Epithelial cell of proximal tubule (primary cell): Measurements from ENCODE around the gene RHOC. TPM values are rescaled to one million over a fixed set of nuclear protein-coding genes. Genes with fewer than 3 reads are reported as not detected.

Experiments
- DNase-seq: peaks from one replicate; pipeline ENCODE4 v3.0.0-alpha.2; 2011; ENCODE audit warnings: low read depth
- H3K4me3 ChIP-seq: 2 replicates; pipeline ENCODE4 v1.5.1; 2011; ENCODE audit warnings: low read depth, mild to moderate bottlenecking, low read length
- CTCF ChIP-seq: conservative IDR thresholded peaks from 2 replicates; pipeline ENCODE4 v1.5.1; 2012; ENCODE audit warnings: low read depth, mild to moderate bottlenecking, low read length
- total RNA-seq: library from RNA; depleted of rRNA; stranded (reverse); fragments of >200 nt; gene quantifications from 2 replicates; pipeline ENCODE4 v1.2.3, GENCODE V29; 2015

Gene RHOC
- total RNA-seq, 1 donor from 2014 or later: 1,011 TPM

- TF ChIP-seq CTCF: no peak
- H3K4me3 ChIP-seq: no peak overlapping the region
- DNase-seq: no peak
These were observed 40.0 kb downstream of the RHOC start for GRCh38 chr1:112666946-112667345.

- no peak for TF ChIP-seq CTCF
- H3K4me3 ChIP-seq: no peak overlapping the region
- DNase-seq: no peak
These were observed 41.1 kb downstream of the RHOC start for GRCh38 chr1:112665857-112666256.

GRCh38 chr1:112651205-112651604 lies 55.7 kb downstream of the RHOC start:
- TF ChIP-seq CTCF: no peak
- DNase-seq: no peak
- no peak overlapping the region for H3K4me3 ChIP-seq

Other genes starting within 250 kb of the RHOC start
- 0.80 and 4.8 TPM in 2 replicates for gene WNT2B, start 198.2 kb downstream of the RHOC start, total RNA-seq
- gene ST7L, start 88.0 kb downstream of the RHOC start, total RNA-seq: 7.4 and 16.7 TPM in 2 replicates
- 215 and 311 TPM in 2 replicates for gene CAPZA1, start 87.3 kb downstream of the RHOC start, total RNA-seq
- 35.7 and 46.4 TPM in 2 replicates for gene MOV10, start 32.5 kb downstream of the RHOC start, total RNA-seq
- gene PPM1J, start 8.2 kb upstream of the RHOC start, total RNA-seq: 3.2 and 7.7 TPM in 2 replicates
- 61.4 and 110 TPM in 2 replicates for gene SLC16A1, start 249.1 kb upstream of the RHOC start, total RNA-seq